ENCODE results near the gene ZNF574. TPM values are rescaled to one million over a fixed set of nuclear protein-coding genes. Genes with fewer than 3 reads are reported as not detected.

ZNF574 gene
- total RNA-seq, 1 experiment from 2014 or later: 15.7 TPM

DNA sequence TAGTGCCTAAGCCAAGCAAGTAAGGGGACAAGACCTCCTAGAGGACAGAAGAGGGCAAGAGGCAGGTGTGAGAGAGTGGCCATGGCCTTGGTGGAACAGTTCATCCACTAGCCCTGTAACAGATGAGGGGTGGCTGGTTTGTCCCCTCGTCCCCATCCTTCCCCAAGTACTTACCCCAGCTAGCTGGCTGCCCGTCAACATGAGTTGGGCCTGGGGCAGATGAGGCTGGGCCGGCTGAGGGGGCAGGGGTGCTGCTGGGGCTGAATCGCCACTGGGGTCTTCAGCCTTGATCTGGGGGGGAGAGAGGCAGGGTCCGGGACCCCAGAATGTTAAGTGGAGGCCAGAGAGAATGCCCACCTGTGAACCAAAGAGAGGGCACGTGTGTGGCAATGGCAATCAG lies 41.1 kb downstream of the ZNF574 start:
- no peak for DNase-seq (ENCODE audit: low read depth, low spot score)
- Histone ChIP-seq H3K4me3 (ENCODE audit: low read depth in 2 of 2, low read length in 2 of 2) (no peak overlapping the region), H3K27me3 (ENCODE audit: control insufficient read depth, insufficient read depth, low read length) (no peaks in the 10 kb centered on the region), H3K36me3 (ENCODE audit: control insufficient read depth, insufficient read depth, low read length) (no peaks in the 10 kb centered on the region), H3K27ac (ENCODE audit: low read length) (no peak overlapping the region), H3K4me1 (ENCODE audit: control insufficient read depth, insufficient read depth, low read length) (peaks cover 9% of the 10 kb centered on the region), H3K9me3 (ENCODE audit: control insufficient read depth, insufficient read depth, low read depth, low read length) (no peaks in the 10 kb centered on the region)
- intact Hi-C loops (cut with micrococcal nuclease; ENCODE audit: unreplicated experiment) (no loop called here), in situ Hi-C loops (cut with HindIII; ENCODE audit: low pct_unique_long_range_greater_than_20kb, low sequenced_read_pairs) (no loop called here)
- ChIA-PET POLR2A (no interaction called here), CTCF (no interaction called here)
- no TSS peak for BruUV-seq (replicated peaks)
- no peak for ATAC-seq
- TF ChIP-seq, protein P1, sequence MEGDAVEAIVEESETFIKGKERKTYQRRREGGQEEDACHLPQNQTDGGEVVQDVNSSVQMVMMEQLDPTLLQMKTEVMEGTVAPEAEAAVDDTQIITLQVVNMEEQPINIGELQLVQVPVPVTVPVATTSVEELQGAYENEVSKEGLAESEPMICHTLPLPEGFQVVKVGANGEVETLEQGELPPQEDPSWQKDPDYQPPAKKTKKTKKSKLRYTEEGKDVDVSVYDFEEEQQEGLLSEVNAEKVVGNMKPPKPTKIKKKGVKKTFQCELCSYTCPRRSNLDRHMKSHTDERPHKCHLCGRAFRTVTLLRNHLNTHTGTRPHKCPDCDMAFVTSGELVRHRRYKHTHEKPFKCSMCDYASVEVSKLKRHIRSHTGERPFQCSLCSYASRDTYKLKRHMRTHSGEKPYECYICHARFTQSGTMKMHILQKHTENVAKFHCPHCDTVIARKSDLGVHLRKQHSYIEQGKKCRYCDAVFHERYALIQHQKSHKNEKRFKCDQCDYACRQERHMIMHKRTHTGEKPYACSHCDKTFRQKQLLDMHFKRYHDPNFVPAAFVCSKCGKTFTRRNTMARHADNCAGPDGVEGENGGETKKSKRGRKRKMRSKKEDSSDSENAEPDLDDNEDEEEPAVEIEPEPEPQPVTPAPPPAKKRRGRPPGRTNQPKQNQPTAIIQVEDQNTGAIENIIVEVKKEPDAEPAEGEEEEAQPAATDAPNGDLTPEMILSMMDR (IDR thresholded peaks at IDR 0.05): no peak
- TF ChIP-seq POLR2AphosphoS5 (IDR thresholded peaks at IDR 0.05; ENCODE audit: low read depth, low read length) (no peak), SIN3A (IDR thresholded peaks at IDR 0.05; ENCODE audit: borderline replicate concordance, insufficient read depth, low read depth, low read length) (no peak), TCF7L2 (IDR thresholded peaks at IDR 0.05; ENCODE audit: low read depth, low read length) (no peak)

GRCh38 chr19:42120276-42120980 lies 44.5 kb downstream of the ZNF574 start:
- H3K27me3 ChIP-seq (ENCODE audit: control insufficient read depth, insufficient read depth, low read length): no peaks in the 10 kb centered on the region
- ATAC-seq (no peak), DNase-seq (ENCODE audit: low read depth, low spot score) (no peak)
- ChIA-PET CTCF (interaction anchor here (0.6 kb wide), 1 partner anchor 11 kb away, joined by 7 read pairs; no protein-coding TSS in a partner anchor), POLR2A (interaction anchor here (0.7 kb wide), 1 partner anchor 66 kb away, joined by 4 read pairs; no protein-coding TSS in a partner anchor)
- H3K9me3 ChIP-seq (ENCODE audit: control insufficient read depth, insufficient read depth, low read depth, low read length): no peaks in the 10 kb centered on the region
- in situ Hi-C loops (cut with HindIII; ENCODE audit: low pct_unique_long_range_greater_than_20kb, low sequenced_read_pairs) (no loop called here), intact Hi-C loops (cut with micrococcal nuclease; ENCODE audit: unreplicated experiment) (no loop called here)
- H3K36me3 ChIP-seq (ENCODE audit: control insufficient read depth, insufficient read depth, low read length): no peaks in the 10 kb centered on the region
- no peak overlapping the region for H3K4me3 ChIP-seq (ENCODE audit: low read depth in 2 of 2, low read length in 2 of 2)
- BruUV-seq (replicated peaks): no TSS peak
- TF ChIP-seq, protein P2, sequence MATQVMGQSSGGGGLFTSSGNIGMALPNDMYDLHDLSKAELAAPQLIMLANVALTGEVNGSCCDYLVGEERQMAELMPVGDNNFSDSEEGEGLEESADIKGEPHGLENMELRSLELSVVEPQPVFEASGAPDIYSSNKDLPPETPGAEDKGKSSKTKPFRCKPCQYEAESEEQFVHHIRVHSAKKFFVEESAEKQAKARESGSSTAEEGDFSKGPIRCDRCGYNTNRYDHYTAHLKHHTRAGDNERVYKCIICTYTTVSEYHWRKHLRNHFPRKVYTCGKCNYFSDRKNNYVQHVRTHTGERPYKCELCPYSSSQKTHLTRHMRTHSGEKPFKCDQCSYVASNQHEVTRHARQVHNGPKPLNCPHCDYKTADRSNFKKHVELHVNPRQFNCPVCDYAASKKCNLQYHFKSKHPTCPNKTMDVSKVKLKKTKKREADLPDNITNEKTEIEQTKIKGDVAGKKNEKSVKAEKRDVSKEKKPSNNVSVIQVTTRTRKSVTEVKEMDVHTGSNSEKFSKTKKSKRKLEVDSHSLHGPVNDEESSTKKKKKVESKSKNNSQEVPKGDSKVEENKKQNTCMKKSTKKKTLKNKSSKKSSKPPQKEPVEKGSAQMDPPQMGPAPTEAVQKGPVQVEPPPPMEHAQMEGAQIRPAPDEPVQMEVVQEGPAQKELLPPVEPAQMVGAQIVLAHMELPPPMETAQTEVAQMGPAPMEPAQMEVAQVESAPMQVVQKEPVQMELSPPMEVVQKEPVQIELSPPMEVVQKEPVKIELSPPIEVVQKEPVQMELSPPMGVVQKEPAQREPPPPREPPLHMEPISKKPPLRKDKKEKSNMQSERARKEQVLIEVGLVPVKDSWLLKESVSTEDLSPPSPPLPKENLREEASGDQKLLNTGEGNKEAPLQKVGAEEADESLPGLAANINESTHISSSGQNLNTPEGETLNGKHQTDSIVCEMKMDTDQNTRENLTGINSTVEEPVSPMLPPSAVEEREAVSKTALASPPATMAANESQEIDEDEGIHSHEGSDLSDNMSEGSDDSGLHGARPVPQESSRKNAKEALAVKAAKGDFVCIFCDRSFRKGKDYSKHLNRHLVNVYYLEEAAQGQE (IDR thresholded peaks at IDR 0.05; ENCODE audit: insufficient read depth in 1 of 2, low read depth in 2 of 2, low read length in 1 of 2): no peak
- TF ChIP-seq SIN3A (IDR thresholded peaks at IDR 0.05; ENCODE audit: borderline replicate concordance, insufficient read depth, low read depth, low read length) (no peak), TCF7L2 (IDR thresholded peaks at IDR 0.05; ENCODE audit: low read depth, low read length) (no peak)
- TF ChIP-seq, protein P1 (IDR thresholded peaks at IDR 0.05): no peak
- H3K27ac ChIP-seq (ENCODE audit: low read length): no peak overlapping the region
- H3K4me1 ChIP-seq (ENCODE audit: control insufficient read depth, insufficient read depth, low read length): no peaks in the 10 kb centered on the region
